A549 treated with DMSO at 1 μM for 4 hours (cell line): ENCODE measurements around the gene ARMC6. TPM values are rescaled to one million over a fixed set of nuclear protein-coding genes. Genes with fewer than 3 reads are reported as not detected.

Source experiments
- total RNA-seq: library from RNA; stranded (reverse); fragments of 200-300 nt; extraction: Qiagen RNA extraction; gene quantifications from 5 replicates; pipeline ENCODE4 v1.2.3, GENCODE V29; 2022; ENCODE audit warnings: low read depth

Gene ARMC6
- 22.6 to 31.4 TPM (median 28.3 TPM) in 5 replicates for total RNA-seq

GRCh38 chr19:19033426-19034203, at the start of gene ARMC6, which contains the start of gene SUGP2:
ARMC6 (plus strand) TSS chr19:19033603; CDS start chr19:19034210, 607 bp downstream.
SUGP2 (minus strand) TSS chr19:19033517; CDS start chr19:19031071, 2,446 bp downstream.

DNA sequence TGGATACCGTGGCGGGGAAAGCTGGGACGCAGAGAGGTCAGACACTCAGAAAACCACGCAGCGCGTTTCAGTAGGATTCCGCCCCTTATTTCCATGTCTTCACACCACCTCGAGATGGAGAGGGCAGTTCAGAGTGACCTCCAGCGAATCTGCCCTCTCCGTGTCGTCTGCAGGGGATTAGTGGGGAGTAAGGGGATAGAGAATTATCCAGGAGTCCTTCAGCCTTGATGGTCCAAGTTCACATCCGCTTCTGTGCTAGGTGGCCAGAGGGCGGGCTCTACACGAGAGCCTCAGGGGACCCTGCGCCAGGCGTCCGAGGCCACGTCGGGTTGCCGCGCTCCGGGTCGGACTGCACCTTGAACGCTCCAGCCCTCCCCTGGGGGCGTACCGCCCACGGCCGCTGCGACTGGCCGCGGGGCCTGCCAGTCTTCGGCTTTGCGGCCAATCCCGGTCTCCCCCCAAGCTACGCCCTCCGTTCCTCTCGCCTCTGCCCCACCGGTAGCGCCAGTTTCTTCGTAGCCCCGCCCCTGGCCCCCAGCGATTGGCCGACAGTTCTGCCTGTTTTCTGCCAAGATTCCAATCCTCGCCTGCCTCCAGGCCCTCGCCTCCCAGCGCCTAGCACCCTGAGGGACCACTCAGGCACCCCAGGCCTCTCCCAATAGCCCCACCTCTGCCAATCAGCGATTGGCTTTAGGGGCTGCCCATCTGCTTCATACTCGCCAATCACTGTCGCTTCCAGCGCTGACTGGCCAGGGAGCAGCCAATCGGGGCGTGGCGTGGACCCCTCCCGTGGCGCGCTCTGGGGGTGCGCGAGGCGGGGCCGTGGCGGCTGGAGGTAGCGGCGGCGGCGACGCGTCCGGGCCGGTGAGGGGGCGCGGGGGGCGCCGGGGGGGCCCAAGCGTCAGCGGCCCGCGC, 30.0 kb downstream of the ARMC6 start, which contains the start of gene SLC25A42:
Gene SLC25A42 (plus strand): TSS at position 812 of the 915 bp plus-strand sequence. CDS start 32,131 bp downstream, outside the sequence.

Other genes with a start within 250 kb of the ARMC6 start
- 0.03 to 0.06 TPM (median 0.06 TPM) in 3 of 5 replicates, not detected in the others for gene COMP, start 242.3 kb upstream of the ARMC6 start, total RNA-seq
- gene UPF1, start 201.6 kb upstream of the ARMC6 start, total RNA-seq, result 33.4 to 45.5 TPM (median 44.3 TPM) in 5 replicates
- 3.9 to 6.3 TPM (median 5.1 TPM) in 5 replicates for gene CERS1, start 137.4 kb upstream of the ARMC6 start, total RNA-seq
- gene COPE, start 114.2 kb upstream of the ARMC6 start, total RNA-seq, result 143 to 160 TPM (median 150 TPM) in 5 replicates
- 34.8 to 48.5 TPM (median 42.8 TPM) in 5 replicates for gene DDX49, start 113.9 kb upstream of the ARMC6 start, total RNA-seq
- 24.2 to 33.9 TPM (median 30.5 TPM) in 5 replicates for gene HOMER3, start 92.4 kb upstream of the ARMC6 start, total RNA-seq
- gene SUGP2, start 86 bp upstream of the ARMC6 start, total RNA-seq, result 22.0 to 36.1 TPM (median 33.5 TPM) in 5 replicates
- gene SLC25A42, start 30.4 kb downstream of the ARMC6 start, total RNA-seq, result 0.43 to 1.1 TPM (median 0.89 TPM) in 5 replicates
- 20.8 to 29.2 TPM (median 24.8 TPM) in 5 replicates for gene TMEM161A, start 104.9 kb downstream of the ARMC6 start, total RNA-seq
- 0.35 to 0.74 TPM (median 0.69 TPM) in 5 replicates for gene MEF2B, start 136.7 kb downstream of the ARMC6 start, total RNA-seq
- gene BORCS8, start 158.5 kb downstream of the ARMC6 start, total RNA-seq, result 10.1 to 12.1 TPM (median 11.4 TPM) in 5 replicates
- 35.9 to 46.1 TPM (median 44.8 TPM) in 5 replicates for gene RFXANK, start 158.7 kb downstream of the ARMC6 start, total RNA-seq
- gene NR2C2AP, start 169.8 kb downstream of the ARMC6 start, total RNA-seq, result 26.9 to 34.5 TPM (median 33.5 TPM) in 5 replicates
- gene NCAN, start 178.4 kb downstream of the ARMC6 start, total RNA-seq, result 0.03 to 0.20 TPM (median 0.09 TPM) in 4 of 5 replicates, not detected in the other
- 0.38 to 1.1 TPM (median 0.84 TPM) in 5 replicates for gene TM6SF2, start 239.7 kb downstream of the ARMC6 start, total RNA-seq